HL-60 (cell line): Measurements from ENCODE around the gene SLC26A4.

Source experiments
- DNase-seq, 2 experiments: peaks; one replicate each; pipeline ENCODE4 v3.0.0-alpha.2; 2010 to 2020; ENCODE audit warnings: low read depth in 1 of 2, low spot score in 1 of 2
- H3K27ac ChIP-seq: fragments of 250-450 bp; sonication (Bioruptor Pico); replicated peaks from 2 replicates; pipeline ENCODE4 v1.5.1; 2020; ENCODE audit warnings: mild to moderate bottlenecking, moderate library complexity
- H3K27me3 ChIP-seq: fragments of 250-450 bp; sonication (Bioruptor Pico); 2 replicates; pipeline ENCODE4 v1.5.1; 2021; ENCODE audit warnings: mild to moderate bottlenecking, moderate library complexity; ENCODE audit not compliant: insufficient read depth, poor library complexity, severe bottlenecking
- H3K4me3 ChIP-seq: replicated peaks from 2 replicates; pipeline ENCODE4 v1.5.1; 2011; ENCODE audit warnings: mild to moderate bottlenecking, control low read depth, low read length; ENCODE audit not compliant: insufficient read depth
- CTCF ChIP-seq: IDR thresholded peaks from one replicate; pipeline ENCODE4 v1.5.1; 2011; ENCODE audit warnings: low read length, control low read depth, inconsistent platforms; ENCODE audit not compliant: insufficient read depth
- GABPA ChIP-seq: IDR thresholded peaks from 2 replicates; pipeline ENCODE4 v1.6.1; 2012; ENCODE audit warnings: low read depth
- POLR2AphosphoS5 ChIP-seq: IDR thresholded peaks from 2 replicates; pipeline ENCODE4 v1.6.1; 2012; ENCODE audit warnings: low read depth
- REST ChIP-seq: IDR thresholded peaks from 2 replicates; pipeline ENCODE4 v1.6.1; 2012; ENCODE audit warnings: low read depth; ENCODE audit not compliant: insufficient replicate concordance
- SPI1 ChIP-seq: IDR thresholded peaks from 2 replicates; pipeline ENCODE4 v1.6.1; 2012; ENCODE audit warnings: low read depth, mild to moderate bottlenecking, borderline replicate concordance

The SLC26A4 gene

GRCh38 chr7:107666790-107667189 is 6.2 kb downstream of the SLC26A4 start:
- Histone ChIP-seq H3K4me3 (no peak overlapping the region), H3K27ac (no peak overlapping the region), H3K27me3 (peaks cover 13% of the 10 kb centered on the region)
- no peak for DNase-seq
- no peak for TF ChIP-seq REST

- H3K4me3 ChIP-seq: no peak overlapping the region
- H3K27ac ChIP-seq: no peak overlapping the region
- DNase-seq: no peak
- no peak for TF ChIP-seq REST
- TF ChIP-seq CTCF: no peak
- TF ChIP-seq POLR2AphosphoS5: no peak
- TF ChIP-seq GABPA: no peak
- no peak for TF ChIP-seq SPI1
- peaks cover 7% of the 10 kb centered on the region for H3K27me3 ChIP-seq
Observed at GRCh38 chr7:107667341-107667740, 6.7 kb downstream of the SLC26A4 start.

- Histone ChIP-seq H3K27ac (no peak overlapping the region), H3K27me3 (peaks cover 3% of the 10 kb centered on the region), H3K4me3 (no peak overlapping the region)
- TF ChIP-seq REST (no peak), GABPA (no peak), SPI1 (no peak), POLR2AphosphoS5 (no peak), CTCF (no peak)
- DNase-seq: no peak
Observed at GRCh38 chr7:107668296-107668695, 7.7 kb downstream of the SLC26A4 start.

- DNase-seq: no peak
- Histone ChIP-seq H3K27me3 (no peaks in the 10 kb centered on the region), H3K4me3 (no peak overlapping the region), H3K27ac (no peak overlapping the region)
- no peak for TF ChIP-seq POLR2AphosphoS5
- TF ChIP-seq SPI1: no peak
- no peak for TF ChIP-seq CTCF
- no peak for TF ChIP-seq REST
- no peak for TF ChIP-seq GABPA
Observed at GRCh38 chr7:107672183-107672582, 11.6 kb downstream of the SLC26A4 start.
